Cardiac muscle cell (in vitro differentiated cells and primary cell): ENCODE measurements around the gene SRRT. TPM values are rescaled to one million over a fixed set of nuclear protein-coding genes. Genes with fewer than 3 reads are reported as not detected.

Source experiments
- DNase-seq, 2 donors: peaks; one replicate each; pipeline versions ENCODE4 v3.0.0 to v3.0.0-alpha.2; 2010 to 2017; ENCODE audit warnings: low read depth in 1 of 2, low spot score in 1 of 2
- H3K27ac ChIP-seq: fragments of 200-600 bp; sonication (generic); 2 replicates; pipeline ENCODE4 v1.5.1; 2016
- H3K27me3 ChIP-seq: fragments of 200-600 bp; sonication (generic); 2 replicates; pipeline ENCODE4 v1.6.0; 2016; ENCODE audit warnings: control low read depth
- H3K36me3 ChIP-seq: fragments of 200-600 bp; sonication (generic); 2 replicates; pipeline ENCODE4 v1.5.1; 2016; ENCODE audit warnings: control low read depth
- H3K4me1 ChIP-seq: fragments of 200-600 bp; sonication (generic); 2 replicates; pipeline ENCODE4 v1.8.1; 2017; ENCODE audit warnings: low read depth, mild to moderate bottlenecking, mixed run types
- H3K4me3 ChIP-seq: fragments of 200-600 bp; sonication (generic); 2 replicates; pipeline ENCODE4 v1.5.1; 2016; ENCODE audit warnings: mild to moderate bottlenecking
- H3K9me3 ChIP-seq: fragments of 200-600 bp; sonication (generic); 2 replicates; pipeline ENCODE4 v1.5.1; 2017; ENCODE audit warnings: low read depth, mild to moderate bottlenecking, control low read depth
- CTCF ChIP-seq: IDR thresholded peaks from 2 replicates; pipeline ENCODE4 v1.5.1; 2012; ENCODE audit warnings: low read depth, mild to moderate bottlenecking, low read length
- polyA plus RNA-seq: library from polyadenylated mRNA; unstranded; fragments of >200 nt; fragmentation: Nextera tagmentation; extraction: Ambion mirVana; gene quantifications from 2 replicates; pipeline ENCODE4 v1.2.1, GENCODE V29; 2016
- total RNA-seq: library from RNA; depleted of rRNA; stranded (reverse); fragments of >200 nt; gene quantifications from 2 replicates; pipeline ENCODE4 v1.2.3, GENCODE V29; 2016

Gene SRRT
- total and polyA plus RNA-seq, 2 experiments from 2014 or later = 78.6 to 148 TPM

GRCh38 chr7:100860702-100861615, 13.9 kb upstream of the SRRT start:
- no peaks in the 10 kb centered on the region for H3K9me3 ChIP-seq
- no peak overlapping the region for H3K4me3 ChIP-seq
- H3K36me3 ChIP-seq = no peaks in the 10 kb centered on the region
- H3K27ac ChIP-seq = no peak overlapping the region
- H3K27me3 ChIP-seq = no peaks in the 10 kb centered on the region
- no peaks in the 10 kb centered on the region for H3K4me1 ChIP-seq
- no peak for TF ChIP-seq CTCF
- DNase-seq = no peak

DNA sequence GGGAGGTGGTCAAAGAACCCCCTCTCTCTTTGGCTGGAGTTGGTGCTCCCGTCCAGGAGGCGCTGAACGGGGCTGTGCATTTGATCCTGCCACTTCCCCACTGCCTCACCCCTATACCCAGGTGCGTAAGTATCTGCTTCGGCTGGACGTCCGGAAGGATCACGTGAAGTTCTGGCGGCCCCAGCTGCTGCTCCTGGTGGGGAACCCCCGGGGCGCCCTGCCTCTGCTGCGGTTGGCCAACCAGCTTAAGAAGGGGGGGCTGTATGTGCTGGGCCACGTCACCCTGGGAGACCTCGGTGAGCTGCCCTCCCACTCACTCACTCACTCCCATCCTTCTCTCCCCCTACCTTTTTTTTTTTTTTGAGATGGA, 13.3 kb upstream of the SRRT start:
- DNase-seq = no peak
- TF ChIP-seq CTCF = no peak
- Histone ChIP-seq H3K27me3 (no peaks in the 10 kb centered on the region), H3K4me3 (no peak overlapping the region), H3K4me1 (no peaks in the 10 kb centered on the region), H3K36me3 (no peaks in the 10 kb centered on the region), H3K9me3 (no peaks in the 10 kb centered on the region), H3K27ac (no peak overlapping the region)

DNA sequence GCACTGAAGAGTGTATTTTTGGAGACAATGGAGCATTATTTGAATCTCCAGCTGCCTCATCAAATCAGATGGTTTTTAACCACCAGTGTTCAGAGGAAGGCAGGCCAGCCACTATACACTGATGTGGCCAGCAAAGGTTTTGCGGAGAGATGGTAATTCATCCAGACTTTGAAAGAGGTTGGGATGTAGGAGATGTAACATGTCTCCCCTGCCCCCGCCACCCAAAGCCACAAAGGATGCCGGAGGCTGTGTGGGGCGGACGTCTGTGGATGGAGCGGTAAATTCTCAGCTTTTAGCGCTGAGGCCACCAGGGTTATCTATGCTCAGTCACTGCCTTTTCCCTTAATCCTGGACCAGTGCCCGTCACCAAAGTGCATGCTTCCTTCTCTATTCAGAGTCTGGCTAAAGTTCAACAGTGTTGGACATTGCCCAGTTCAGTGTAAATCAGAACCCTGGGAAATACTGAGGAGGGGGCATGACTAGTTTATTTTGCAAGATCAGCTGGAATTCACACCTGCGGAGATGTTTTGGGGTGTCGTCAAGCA, 11.4 kb upstream of the SRRT start:
- no peak overlapping the region for H3K4me3 ChIP-seq
- peaks cover 6% of the 10 kb centered on the region for H3K4me1 ChIP-seq
- TF ChIP-seq CTCF = no peak
- peak in 1 of 2 donors; percentile 61 for DNase-seq
- no peaks in the 10 kb centered on the region for H3K36me3 ChIP-seq
- H3K27ac ChIP-seq = no peak overlapping the region
- no peaks in the 10 kb centered on the region for H3K27me3 ChIP-seq
- H3K9me3 ChIP-seq = no peaks in the 10 kb centered on the region

DNA sequence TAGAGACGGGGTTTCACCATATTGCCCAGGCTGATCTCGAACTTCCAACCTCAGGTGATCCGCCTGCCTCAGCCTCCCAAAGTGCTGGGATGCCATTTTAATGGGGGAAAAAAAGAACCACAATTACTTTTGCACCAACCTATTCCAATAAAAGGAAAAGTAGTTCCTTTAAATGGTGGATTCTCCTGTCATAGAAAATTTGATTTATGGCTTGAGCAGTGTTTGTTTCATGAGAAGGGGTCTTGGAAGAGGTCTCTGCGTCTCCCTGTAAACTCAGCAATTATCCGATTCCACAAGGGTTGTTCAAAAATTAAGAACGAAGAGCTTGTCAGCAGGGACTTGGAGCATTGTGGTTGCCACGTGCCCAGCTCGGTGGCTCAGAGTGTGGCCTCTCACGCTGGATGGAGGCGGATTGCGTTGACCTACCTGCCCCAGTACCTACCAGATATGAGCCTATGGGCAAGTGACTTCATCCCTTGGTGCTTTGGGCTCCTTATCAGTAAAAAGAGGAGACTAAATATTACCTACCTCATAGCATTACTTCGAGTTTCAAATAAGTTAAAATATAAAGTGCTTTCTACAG, 10.5 kb upstream of the SRRT start:
- Histone ChIP-seq H3K27ac (no peak overlapping the region), H3K36me3 (no peaks in the 10 kb centered on the region)
- no peak for DNase-seq

More for the DNA sequence above, 10.5 kb upstream of the SRRT start:
- no peaks in the 10 kb centered on the region for H3K27me3 ChIP-seq
- no peaks in the 10 kb centered on the region for H3K9me3 ChIP-seq
- no peak for TF ChIP-seq CTCF
- peaks cover 7% of the 10 kb centered on the region for H3K4me1 ChIP-seq
- H3K4me3 ChIP-seq = no peak overlapping the region
